ENCODE measurements around the gene TCF12.

The TCF12 gene

DNA sequence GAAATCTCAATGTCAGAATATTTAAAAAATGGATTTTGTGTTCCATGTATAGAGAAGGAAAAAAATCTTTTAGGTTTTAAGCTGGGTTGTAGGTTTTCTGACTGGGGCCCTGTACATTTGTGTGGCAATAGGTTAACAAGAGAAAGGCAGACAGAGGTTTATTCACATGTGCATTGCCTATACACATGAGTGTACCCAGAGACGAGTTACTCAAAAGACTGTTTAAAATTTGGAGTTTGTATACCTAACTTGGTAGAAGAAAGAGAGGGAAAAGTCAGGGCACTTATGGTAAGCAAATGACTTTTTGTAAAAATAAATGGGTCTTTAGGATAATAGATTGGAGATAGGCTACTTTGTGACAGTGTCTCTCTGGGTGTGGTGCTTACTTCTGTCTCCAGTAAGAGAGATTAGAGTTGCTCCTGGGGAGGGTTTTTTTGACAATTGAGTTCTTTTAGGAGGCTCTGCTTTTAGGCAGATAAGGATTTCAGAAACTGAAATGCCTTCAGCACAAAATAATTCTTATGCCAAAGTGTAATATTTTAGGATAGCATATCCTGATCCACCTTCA is 225.2 kb downstream of the TCF12 start:
- TF ChIP-seq, protein P1, sequence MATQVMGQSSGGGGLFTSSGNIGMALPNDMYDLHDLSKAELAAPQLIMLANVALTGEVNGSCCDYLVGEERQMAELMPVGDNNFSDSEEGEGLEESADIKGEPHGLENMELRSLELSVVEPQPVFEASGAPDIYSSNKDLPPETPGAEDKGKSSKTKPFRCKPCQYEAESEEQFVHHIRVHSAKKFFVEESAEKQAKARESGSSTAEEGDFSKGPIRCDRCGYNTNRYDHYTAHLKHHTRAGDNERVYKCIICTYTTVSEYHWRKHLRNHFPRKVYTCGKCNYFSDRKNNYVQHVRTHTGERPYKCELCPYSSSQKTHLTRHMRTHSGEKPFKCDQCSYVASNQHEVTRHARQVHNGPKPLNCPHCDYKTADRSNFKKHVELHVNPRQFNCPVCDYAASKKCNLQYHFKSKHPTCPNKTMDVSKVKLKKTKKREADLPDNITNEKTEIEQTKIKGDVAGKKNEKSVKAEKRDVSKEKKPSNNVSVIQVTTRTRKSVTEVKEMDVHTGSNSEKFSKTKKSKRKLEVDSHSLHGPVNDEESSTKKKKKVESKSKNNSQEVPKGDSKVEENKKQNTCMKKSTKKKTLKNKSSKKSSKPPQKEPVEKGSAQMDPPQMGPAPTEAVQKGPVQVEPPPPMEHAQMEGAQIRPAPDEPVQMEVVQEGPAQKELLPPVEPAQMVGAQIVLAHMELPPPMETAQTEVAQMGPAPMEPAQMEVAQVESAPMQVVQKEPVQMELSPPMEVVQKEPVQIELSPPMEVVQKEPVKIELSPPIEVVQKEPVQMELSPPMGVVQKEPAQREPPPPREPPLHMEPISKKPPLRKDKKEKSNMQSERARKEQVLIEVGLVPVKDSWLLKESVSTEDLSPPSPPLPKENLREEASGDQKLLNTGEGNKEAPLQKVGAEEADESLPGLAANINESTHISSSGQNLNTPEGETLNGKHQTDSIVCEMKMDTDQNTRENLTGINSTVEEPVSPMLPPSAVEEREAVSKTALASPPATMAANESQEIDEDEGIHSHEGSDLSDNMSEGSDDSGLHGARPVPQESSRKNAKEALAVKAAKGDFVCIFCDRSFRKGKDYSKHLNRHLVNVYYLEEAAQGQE (IDR thresholded peaks at IDR 0.05; ENCODE audit: insufficient replicate concordance, low read depth) = no peak
- TF ChIP-seq, protein P2, sequence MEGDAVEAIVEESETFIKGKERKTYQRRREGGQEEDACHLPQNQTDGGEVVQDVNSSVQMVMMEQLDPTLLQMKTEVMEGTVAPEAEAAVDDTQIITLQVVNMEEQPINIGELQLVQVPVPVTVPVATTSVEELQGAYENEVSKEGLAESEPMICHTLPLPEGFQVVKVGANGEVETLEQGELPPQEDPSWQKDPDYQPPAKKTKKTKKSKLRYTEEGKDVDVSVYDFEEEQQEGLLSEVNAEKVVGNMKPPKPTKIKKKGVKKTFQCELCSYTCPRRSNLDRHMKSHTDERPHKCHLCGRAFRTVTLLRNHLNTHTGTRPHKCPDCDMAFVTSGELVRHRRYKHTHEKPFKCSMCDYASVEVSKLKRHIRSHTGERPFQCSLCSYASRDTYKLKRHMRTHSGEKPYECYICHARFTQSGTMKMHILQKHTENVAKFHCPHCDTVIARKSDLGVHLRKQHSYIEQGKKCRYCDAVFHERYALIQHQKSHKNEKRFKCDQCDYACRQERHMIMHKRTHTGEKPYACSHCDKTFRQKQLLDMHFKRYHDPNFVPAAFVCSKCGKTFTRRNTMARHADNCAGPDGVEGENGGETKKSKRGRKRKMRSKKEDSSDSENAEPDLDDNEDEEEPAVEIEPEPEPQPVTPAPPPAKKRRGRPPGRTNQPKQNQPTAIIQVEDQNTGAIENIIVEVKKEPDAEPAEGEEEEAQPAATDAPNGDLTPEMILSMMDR (IDR thresholded peaks at IDR 0.05; ENCODE audit: insufficient read depth, low read length) = no peak
- no peak for TF ChIP-seq GABPA (IDR thresholded peaks at IDR 0.05; ENCODE audit: low read depth)
- TF ChIP-seq SPI1 (IDR thresholded peaks at IDR 0.05; ENCODE audit: borderline replicate concordance, low read depth) = no peak
- no peak for TF ChIP-seq POLR2AphosphoS5 (IDR thresholded peaks at IDR 0.05; ENCODE audit: low read depth)
- no peak overlapping the region for H3K27ac ChIP-seq (replicated peaks)
- DNase-seq (ENCODE audit: low read depth in 1 of 2, low spot score in 1 of 2) = no peak
- H3K27me3 ChIP-seq (ENCODE audit: insufficient read depth, poor library complexity, severe bottlenecking) = no peaks in the 10 kb centered on the region
- H3K4me3 ChIP-seq (replicated peaks; ENCODE audit: insufficient read depth, low read length) = no peak overlapping the region

DNA sequence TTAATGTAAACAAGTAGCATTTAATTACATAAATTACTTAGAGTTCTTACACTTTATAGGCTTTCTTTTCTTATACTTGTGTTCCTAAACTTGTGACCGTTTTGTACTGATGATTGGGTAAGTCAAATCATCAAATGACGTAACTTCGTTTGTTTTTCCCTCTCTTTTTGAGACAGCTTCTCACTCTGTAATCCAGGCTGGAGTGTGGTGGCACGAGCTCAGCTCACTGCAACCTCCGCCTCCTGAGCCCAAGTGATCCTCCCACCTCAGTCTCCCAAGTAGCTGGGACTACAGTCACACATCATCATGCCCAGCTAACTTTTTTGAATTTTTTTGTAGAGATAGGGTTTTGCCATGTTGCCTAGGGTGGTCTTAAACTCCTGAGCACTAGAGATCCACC is 226.0 kb downstream of the TCF12 start:
- TF ChIP-seq, protein P1 (IDR thresholded peaks at IDR 0.05; ENCODE audit: insufficient replicate concordance, low read depth) = no peak
- TF ChIP-seq, protein P2 (IDR thresholded peaks at IDR 0.05; ENCODE audit: insufficient read depth, low read length) = no peak
- no peak for TF ChIP-seq POLR2AphosphoS5 (IDR thresholded peaks at IDR 0.05; ENCODE audit: low read depth)
- TF ChIP-seq GABPA (IDR thresholded peaks at IDR 0.05; ENCODE audit: low read depth) = no peak
- TF ChIP-seq SPI1 (IDR thresholded peaks at IDR 0.05; ENCODE audit: borderline replicate concordance, low read depth) = no peak
- no peak for DNase-seq (ENCODE audit: low read depth in 1 of 2, low spot score in 1 of 2)
- H3K4me3 ChIP-seq (replicated peaks; ENCODE audit: insufficient read depth, low read length) = no peak overlapping the region
- H3K27me3 ChIP-seq (ENCODE audit: insufficient read depth, poor library complexity, severe bottlenecking) = no peaks in the 10 kb centered on the region
- H3K27ac ChIP-seq (replicated peaks) = no peak overlapping the region

DNA sequence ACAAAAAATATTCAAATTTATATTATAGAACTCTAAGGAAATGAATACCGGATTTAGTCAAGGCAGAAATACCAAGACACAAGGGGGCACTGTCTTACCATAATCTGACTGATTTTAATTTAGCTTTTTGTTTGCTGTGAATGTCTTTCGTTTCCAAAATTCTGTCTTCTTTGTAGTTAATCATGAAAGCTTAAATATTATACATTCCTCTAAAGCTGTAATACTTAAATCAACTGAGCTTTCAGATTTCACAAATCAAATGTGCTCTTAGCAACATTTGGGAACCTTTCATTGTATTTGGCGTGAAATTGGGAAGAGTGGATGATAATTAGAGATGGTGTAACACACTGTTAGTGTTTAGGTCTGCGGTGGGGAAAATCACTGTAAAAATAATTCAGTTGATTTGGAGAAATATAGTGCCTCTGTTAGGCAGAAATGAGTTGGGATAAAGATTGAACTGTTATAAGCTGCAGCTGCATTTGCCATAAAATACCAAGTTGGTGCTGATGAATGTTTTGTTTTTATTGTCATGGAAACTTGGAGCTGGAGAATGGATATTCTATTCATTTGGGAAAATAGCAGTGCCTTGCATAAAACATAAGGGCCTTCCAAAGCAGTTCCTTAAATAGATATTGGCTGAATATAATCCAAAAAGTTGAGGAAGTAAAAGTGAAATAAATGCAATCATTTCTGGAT is 228.2 kb downstream of the TCF12 start:
- Histone ChIP-seq H3K4me3 (replicated peaks; ENCODE audit: insufficient read depth, low read length) (no peak overlapping the region), H3K27ac (replicated peaks) (peak overlapping the region; percentile 38)
- peak in 1 of 2 experiments; percentile 37 for DNase-seq (ENCODE audit: low read depth in 1 of 2, low spot score in 1 of 2)

More for the DNA sequence above, 228.2 kb downstream of the TCF12 start:
- TF ChIP-seq GABPA (IDR thresholded peaks at IDR 0.05; ENCODE audit: low read depth) = no peak
- 0 out of 2 replicates have a peak, but pooled peaks have one; percentile 30 for TF ChIP-seq SPI1 (IDR thresholded peaks at IDR 0.05; ENCODE audit: borderline replicate concordance, low read depth)
- TF ChIP-seq, protein P1 (IDR thresholded peaks at IDR 0.05; ENCODE audit: insufficient replicate concordance, low read depth) = no peak
- TF ChIP-seq POLR2AphosphoS5 (IDR thresholded peaks at IDR 0.05; ENCODE audit: low read depth) = no peak
- TF ChIP-seq, protein P2 (IDR thresholded peaks at IDR 0.05; ENCODE audit: insufficient read depth, low read length) = peak; percentile 32
- no peaks in the 10 kb centered on the region for H3K27me3 ChIP-seq (ENCODE audit: insufficient read depth, poor library complexity, severe bottlenecking)

All from HL-60 (cell line).